ENCODE measurements around the gene GRM5.

DNA sequence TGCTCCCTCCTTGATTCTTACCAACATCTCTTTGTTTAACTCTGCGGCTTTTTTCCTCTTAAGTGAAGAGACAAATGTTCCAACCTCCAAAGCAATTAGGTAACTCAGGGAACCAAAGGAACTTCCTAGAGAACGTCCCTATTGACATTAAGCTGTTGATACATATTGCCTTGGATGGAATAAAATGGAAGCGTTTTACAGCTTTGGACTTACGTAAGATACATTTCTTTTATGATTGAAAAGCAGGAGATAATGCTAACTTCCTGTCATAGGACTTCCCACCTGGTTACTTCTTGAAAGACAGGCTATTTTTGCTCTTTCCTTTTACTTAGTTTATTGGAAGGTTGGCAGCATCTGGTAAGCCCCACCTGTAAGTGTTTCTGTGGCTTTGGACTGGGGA, 482.5 kb downstream of the GRM5 start:
- TF ChIP-seq, protein P1, sequence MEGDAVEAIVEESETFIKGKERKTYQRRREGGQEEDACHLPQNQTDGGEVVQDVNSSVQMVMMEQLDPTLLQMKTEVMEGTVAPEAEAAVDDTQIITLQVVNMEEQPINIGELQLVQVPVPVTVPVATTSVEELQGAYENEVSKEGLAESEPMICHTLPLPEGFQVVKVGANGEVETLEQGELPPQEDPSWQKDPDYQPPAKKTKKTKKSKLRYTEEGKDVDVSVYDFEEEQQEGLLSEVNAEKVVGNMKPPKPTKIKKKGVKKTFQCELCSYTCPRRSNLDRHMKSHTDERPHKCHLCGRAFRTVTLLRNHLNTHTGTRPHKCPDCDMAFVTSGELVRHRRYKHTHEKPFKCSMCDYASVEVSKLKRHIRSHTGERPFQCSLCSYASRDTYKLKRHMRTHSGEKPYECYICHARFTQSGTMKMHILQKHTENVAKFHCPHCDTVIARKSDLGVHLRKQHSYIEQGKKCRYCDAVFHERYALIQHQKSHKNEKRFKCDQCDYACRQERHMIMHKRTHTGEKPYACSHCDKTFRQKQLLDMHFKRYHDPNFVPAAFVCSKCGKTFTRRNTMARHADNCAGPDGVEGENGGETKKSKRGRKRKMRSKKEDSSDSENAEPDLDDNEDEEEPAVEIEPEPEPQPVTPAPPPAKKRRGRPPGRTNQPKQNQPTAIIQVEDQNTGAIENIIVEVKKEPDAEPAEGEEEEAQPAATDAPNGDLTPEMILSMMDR (IDR thresholded peaks at IDR 0.05), result no peak
- TF ChIP-seq ZFX (IDR thresholded peaks at IDR 0.05; ENCODE audit: borderline replicate concordance), result no peak
